HL-60 (cell line): ENCODE measurements around the gene MGAT5.

Source experiments
- DNase-seq, 2 experiments: peaks; one replicate each; pipeline ENCODE4 v3.0.0-alpha.2; 2010 to 2020; ENCODE audit warnings: low read depth in 1 of 2, low spot score in 1 of 2
- H3K27ac ChIP-seq: fragments of 250-450 bp; sonication (Bioruptor Pico); replicated peaks from 2 replicates; pipeline ENCODE4 v1.5.1; 2020; ENCODE audit warnings: mild to moderate bottlenecking, moderate library complexity
- H3K27me3 ChIP-seq: fragments of 250-450 bp; sonication (Bioruptor Pico); 2 replicates; pipeline ENCODE4 v1.5.1; 2021; ENCODE audit warnings: mild to moderate bottlenecking, moderate library complexity; ENCODE audit not compliant: insufficient read depth, poor library complexity, severe bottlenecking
- H3K4me3 ChIP-seq: replicated peaks from 2 replicates; pipeline ENCODE4 v1.5.1; 2011; ENCODE audit warnings: mild to moderate bottlenecking, control low read depth, low read length; ENCODE audit not compliant: insufficient read depth
- GABPA ChIP-seq: IDR thresholded peaks from 2 replicates; pipeline ENCODE4 v1.6.1; 2012; ENCODE audit warnings: low read depth
- POLR2AphosphoS5 ChIP-seq: IDR thresholded peaks from 2 replicates; pipeline ENCODE4 v1.6.1; 2012; ENCODE audit warnings: low read depth
- SPI1 ChIP-seq: IDR thresholded peaks from 2 replicates; pipeline ENCODE4 v1.6.1; 2012; ENCODE audit warnings: low read depth, mild to moderate bottlenecking, borderline replicate concordance
- TF ChIP-seq, protein P1 (sequence below): IDR thresholded peaks from 2 replicates; pipeline ENCODE4 v1.6.1; 2012; ENCODE audit warnings: low read depth; ENCODE audit not compliant: insufficient replicate concordance
- TF ChIP-seq, protein P2 (sequence below): IDR thresholded peaks from one replicate; pipeline ENCODE4 v1.5.1; 2011; ENCODE audit warnings: low read length, control low read depth, inconsistent platforms; ENCODE audit not compliant: insufficient read depth

The MGAT5 gene

DNA sequence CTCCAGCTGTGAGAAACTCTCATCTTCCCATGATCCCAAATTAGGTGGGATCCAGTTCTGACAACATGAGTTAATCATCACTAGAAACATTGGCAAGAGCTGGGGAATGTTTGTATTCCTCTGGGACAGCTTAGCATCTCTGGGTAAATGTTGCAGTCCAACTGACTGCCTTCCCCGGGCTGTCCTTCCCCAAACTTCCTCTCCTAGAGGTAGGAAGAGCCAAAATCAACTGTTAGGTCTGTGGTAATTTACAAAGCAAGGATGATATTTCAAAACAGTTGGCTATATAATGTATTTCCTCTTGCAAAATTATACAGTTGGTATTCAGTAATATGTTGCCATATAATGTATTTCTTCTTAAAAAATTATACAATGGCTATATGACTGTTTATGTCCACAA is 148.5 kb downstream of the MGAT5 start:
- H3K4me3 ChIP-seq: no peak overlapping the region
- DNase-seq: peak; percentile 63
- peak overlapping the region; percentile 81 for H3K27ac ChIP-seq
- TF ChIP-seq SPI1 (peak; percentile 80; the same call in 1 of the 2 replicates), GABPA (no peak), POLR2AphosphoS5 (no peak)
- TF ChIP-seq, protein P1, sequence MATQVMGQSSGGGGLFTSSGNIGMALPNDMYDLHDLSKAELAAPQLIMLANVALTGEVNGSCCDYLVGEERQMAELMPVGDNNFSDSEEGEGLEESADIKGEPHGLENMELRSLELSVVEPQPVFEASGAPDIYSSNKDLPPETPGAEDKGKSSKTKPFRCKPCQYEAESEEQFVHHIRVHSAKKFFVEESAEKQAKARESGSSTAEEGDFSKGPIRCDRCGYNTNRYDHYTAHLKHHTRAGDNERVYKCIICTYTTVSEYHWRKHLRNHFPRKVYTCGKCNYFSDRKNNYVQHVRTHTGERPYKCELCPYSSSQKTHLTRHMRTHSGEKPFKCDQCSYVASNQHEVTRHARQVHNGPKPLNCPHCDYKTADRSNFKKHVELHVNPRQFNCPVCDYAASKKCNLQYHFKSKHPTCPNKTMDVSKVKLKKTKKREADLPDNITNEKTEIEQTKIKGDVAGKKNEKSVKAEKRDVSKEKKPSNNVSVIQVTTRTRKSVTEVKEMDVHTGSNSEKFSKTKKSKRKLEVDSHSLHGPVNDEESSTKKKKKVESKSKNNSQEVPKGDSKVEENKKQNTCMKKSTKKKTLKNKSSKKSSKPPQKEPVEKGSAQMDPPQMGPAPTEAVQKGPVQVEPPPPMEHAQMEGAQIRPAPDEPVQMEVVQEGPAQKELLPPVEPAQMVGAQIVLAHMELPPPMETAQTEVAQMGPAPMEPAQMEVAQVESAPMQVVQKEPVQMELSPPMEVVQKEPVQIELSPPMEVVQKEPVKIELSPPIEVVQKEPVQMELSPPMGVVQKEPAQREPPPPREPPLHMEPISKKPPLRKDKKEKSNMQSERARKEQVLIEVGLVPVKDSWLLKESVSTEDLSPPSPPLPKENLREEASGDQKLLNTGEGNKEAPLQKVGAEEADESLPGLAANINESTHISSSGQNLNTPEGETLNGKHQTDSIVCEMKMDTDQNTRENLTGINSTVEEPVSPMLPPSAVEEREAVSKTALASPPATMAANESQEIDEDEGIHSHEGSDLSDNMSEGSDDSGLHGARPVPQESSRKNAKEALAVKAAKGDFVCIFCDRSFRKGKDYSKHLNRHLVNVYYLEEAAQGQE: no peak
- TF ChIP-seq, protein P2, sequence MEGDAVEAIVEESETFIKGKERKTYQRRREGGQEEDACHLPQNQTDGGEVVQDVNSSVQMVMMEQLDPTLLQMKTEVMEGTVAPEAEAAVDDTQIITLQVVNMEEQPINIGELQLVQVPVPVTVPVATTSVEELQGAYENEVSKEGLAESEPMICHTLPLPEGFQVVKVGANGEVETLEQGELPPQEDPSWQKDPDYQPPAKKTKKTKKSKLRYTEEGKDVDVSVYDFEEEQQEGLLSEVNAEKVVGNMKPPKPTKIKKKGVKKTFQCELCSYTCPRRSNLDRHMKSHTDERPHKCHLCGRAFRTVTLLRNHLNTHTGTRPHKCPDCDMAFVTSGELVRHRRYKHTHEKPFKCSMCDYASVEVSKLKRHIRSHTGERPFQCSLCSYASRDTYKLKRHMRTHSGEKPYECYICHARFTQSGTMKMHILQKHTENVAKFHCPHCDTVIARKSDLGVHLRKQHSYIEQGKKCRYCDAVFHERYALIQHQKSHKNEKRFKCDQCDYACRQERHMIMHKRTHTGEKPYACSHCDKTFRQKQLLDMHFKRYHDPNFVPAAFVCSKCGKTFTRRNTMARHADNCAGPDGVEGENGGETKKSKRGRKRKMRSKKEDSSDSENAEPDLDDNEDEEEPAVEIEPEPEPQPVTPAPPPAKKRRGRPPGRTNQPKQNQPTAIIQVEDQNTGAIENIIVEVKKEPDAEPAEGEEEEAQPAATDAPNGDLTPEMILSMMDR: no peak
- no peaks in the 10 kb centered on the region for H3K27me3 ChIP-seq

DNA sequence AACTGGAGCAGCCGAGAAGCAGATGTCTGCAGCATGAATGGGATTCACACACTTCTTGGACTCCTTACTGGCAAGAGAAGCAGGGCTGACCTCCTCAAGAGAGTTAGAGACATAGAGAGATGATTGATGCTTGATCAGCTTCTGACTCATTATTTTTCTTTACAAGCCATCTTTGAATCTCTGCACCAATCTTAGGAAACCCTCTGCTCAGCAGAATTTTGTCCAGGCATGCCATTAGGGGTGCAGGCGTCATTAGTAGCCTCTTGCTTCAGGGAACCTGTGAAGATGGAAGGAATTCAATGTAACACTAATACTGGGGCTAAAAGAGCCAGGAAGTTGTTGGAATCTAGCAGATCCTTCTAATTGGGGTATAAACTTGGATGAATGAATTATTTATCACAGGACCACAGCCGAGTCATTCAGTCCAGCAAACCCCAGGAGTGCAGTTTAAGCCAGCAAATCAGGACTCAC is 151.8 kb downstream of the MGAT5 start:
- Histone ChIP-seq H3K27me3 (no peaks in the 10 kb centered on the region), H3K27ac (no peak overlapping the region), H3K4me3 (no peak overlapping the region)
- TF ChIP-seq, protein P1: no peak
- TF ChIP-seq POLR2AphosphoS5 (no peak), SPI1 (no peak), GABPA (no peak)
- TF ChIP-seq, protein P2: no peak
- DNase-seq: no peak

GRCh38 chr2:134406311-134406710 is 152.4 kb downstream of the MGAT5 start:
- TF ChIP-seq, protein P1: no peak
- TF ChIP-seq, protein P2: no peak
- TF ChIP-seq SPI1: no peak
- TF ChIP-seq GABPA: no peak
- no peak for TF ChIP-seq POLR2AphosphoS5

More at GRCh38 chr2:134406311-134406710, 152.4 kb downstream of the MGAT5 start:
- H3K27me3 ChIP-seq: no peaks in the 10 kb centered on the region
- no peak overlapping the region for H3K4me3 ChIP-seq
- H3K27ac ChIP-seq: no peak overlapping the region
- DNase-seq: no peak
